ENCODE measurements around the gene RABGAP1L.

Gene RABGAP1L

DNA sequence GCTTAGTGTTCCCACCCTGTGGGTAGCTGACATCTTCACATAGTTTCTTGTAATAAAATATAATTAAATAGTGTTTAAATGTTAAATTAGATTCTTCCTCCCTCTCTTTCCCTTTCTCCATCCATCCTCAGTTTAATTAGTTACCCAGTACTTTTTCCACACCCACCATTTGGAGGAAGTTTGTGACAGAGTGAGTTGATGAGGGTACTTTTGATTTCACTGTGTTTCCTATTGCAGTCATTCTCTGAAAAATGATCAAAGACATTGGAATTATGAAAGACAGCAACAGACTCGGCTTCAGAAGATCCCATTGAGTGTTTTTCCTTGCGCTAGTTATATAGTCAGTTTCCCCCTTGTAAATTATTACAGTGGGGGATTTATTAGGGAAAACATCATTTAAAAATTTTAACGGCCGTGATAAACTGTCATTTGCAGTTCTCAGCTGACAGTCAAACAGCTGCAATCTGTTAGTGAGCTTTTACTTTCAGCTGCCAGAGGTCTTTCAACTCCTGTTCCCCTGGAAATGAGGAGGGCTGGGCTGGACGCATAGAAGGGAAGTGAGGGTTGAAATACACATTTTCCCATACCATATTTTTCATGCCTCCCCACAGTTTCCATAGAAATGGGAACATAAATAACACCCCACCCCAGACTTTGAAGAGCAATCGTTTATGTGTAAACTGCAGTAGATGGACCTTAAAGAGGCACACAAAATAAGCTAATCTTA, 779.1 kb downstream of the RABGAP1L start:
- no peak for DNase-seq
- TF ChIP-seq GATA1 (IDR thresholded peaks at IDR 0.05; ENCODE audit: low read depth, low read length) = no peak
- TF ChIP-seq POLR2A (IDR thresholded peaks at IDR 0.05; ENCODE audit: low read length) = no peak

DNA sequence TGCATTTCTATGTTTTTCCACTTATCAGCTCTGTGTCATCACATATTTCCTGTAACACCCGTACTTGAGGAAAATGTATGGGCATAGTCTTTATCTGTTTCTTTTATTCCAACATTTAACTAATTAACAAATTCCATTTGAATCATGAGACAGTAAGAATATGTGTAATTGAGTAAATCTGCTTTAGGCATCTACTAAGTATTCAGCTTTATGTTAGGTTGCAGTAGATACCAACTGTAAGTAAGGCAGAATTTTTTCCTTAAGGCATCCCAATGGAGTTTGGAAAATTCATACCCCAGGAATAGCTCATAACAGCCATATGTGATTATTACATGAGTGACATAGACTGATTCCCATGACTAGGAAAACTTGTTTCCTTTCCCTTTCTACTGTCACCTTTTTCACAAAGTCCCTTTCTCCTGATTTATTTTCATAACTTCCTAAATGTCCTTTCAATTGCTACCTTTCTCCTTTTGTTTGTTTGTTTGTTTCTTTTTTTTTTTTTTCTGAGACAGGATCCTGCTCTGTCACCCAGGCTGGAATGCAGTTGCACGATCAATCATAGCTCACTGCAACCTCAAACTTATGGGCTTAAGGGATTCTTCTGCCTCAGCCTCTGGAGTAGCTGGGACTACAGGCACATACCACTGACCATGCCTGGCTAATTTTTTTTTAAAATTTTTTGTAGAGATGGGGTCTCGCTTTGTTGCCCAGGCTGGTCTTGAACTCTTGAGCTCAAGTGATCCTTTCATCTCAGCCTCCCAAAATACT, 780.6 kb downstream of the RABGAP1L start:
- no peak for DNase-seq
- TF ChIP-seq POLR2A (IDR thresholded peaks at IDR 0.05; ENCODE audit: low read length) (no peak), GATA1 (IDR thresholded peaks at IDR 0.05; ENCODE audit: low read depth, low read length) (no peak)

DNA sequence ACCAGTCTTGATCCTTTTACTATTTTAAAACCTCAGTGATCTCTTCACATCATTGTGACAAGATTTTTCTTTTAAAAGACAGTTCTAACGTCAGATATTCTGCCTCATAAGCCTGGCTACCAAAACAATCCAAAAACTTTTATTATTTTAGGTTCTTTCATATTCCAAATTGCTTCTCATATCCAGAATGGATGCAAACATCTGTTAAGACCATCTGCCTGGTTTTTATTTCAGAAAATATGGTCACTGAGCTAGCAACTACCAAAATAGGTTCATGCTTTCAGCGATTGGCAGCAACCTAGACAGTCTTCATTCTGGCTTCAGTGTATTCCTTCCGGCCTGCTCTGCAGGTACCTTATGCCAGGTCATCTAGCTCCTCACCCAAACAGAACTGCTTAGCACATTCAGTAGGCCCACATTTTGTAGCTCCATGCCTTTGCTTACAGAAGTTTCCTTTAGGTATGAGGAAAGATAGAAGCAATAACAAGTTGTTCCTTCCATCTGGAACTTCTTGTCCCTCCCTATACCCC, 781.4 kb downstream of the RABGAP1L start:
- TF ChIP-seq POLR2A (IDR thresholded peaks at IDR 0.05; ENCODE audit: low read length) (no peak), GATA1 (IDR thresholded peaks at IDR 0.05; ENCODE audit: low read depth, low read length) (no peak)
- no peak for DNase-seq

DNA sequence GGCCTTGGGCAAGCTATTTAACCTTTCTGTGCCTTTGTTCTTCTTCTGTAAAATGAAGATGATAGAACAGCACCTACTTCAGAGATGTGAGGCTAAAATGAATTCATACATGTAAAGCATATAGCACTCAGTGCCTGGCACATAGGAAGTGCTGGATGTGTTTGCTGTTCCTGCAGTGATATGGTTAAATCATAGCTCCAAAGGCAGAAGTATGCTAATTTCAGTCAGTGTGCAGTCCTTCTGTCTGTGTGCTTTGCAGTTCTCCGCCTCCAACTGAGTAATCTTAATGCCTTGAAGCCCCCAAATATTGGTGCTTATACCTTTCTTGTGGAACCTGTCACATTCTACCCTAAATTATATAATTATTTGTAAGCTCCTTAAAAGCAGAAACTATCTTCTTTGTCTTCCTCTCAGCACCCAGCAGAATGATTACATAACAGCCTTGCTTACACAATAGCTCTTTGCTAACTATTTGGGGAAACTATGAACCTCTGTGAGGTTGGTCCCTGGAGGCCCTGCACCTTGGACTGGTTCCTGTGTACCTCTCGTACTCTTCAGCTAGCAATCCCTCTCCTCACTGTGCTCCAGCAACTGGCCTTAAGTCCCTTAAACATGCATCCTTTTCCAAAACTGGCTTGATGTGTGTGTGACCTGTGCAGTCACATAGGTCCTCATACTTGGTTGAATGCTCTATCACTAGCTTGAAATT, 783.4 kb downstream of the RABGAP1L start:
- no peak for DNase-seq

DNA sequence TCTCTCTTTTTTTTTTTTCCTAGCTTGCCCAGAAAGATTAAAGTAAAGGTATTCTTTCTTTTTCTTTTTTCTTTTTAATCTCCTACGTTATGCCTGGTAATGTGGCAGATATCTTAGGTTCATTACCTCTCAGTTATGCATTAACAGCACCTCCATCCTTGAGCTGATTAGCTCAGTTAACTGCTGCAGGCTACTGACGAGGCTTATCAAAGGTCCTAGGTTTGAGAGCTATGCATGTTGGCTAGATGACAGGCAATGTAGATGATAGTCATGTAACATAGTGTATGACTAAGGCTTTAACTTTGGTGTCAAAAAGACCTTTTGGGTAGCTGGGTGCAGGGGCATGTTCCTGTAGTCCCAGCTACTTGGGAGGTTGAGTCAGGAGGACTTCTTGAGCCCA, 786.7 kb downstream of the RABGAP1L start:
- TF ChIP-seq GATA1 (IDR thresholded peaks at IDR 0.05; ENCODE audit: low read depth, low read length) (no peak), POLR2A (IDR thresholded peaks at IDR 0.05; ENCODE audit: low read length) (no peak)
- peak; percentile 73 to 89 for DNase-seq

More for the DNA sequence above, 783.4 kb downstream of the RABGAP1L start:
- no peak for TF ChIP-seq GATA1 (IDR thresholded peaks at IDR 0.05; ENCODE audit: low read depth, low read length)
- TF ChIP-seq POLR2A (IDR thresholded peaks at IDR 0.05; ENCODE audit: low read length) = no peak

DNA sequence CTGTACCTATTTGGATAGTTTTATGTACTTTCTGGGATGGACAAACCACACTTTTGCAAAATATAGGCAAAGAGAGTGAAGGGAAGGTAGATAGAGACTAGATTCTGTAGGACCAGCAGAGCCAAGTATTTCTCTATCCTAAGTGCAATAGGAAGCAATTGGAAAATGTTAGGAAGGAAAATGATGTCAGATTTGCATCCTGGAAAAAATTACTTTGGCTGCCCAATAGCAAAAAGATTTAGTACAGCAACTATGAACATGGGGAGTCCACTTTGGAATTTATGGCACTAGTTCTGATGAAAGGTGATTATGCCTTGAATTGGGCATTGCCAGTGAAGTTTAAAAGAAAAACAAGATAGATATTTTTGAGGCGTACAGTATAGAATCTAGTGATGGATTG, 789.7 kb downstream of the RABGAP1L start:
- DNase-seq = no peak
- TF ChIP-seq POLR2A (IDR thresholded peaks at IDR 0.05; ENCODE audit: low read length) (no peak), GATA1 (IDR thresholded peaks at IDR 0.05; ENCODE audit: low read depth, low read length) (no peak)

DNA sequence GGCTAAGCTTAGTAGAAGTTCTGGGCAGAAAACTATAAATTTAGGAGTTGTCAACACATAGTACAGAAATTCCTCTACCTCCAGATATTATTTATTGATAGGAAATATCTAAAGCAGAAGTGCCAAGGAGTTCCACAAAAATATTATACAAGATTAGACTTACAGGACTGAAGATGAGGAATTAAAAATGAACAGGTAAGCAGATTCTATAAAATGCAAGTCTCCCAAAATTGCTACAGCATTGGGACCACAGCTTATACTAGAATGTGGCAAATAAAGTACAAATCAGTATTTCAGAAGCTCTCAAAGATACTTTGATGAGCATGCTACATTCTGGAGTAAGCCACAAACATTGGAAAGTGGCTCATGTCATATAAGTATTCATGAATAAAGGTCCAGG, 790.3 kb downstream of the RABGAP1L start:
- DNase-seq = no peak
- TF ChIP-seq POLR2A (IDR thresholded peaks at IDR 0.05; ENCODE audit: low read length) = no peak
- no peak for TF ChIP-seq GATA1 (IDR thresholded peaks at IDR 0.05; ENCODE audit: low read depth, low read length)

DNA sequence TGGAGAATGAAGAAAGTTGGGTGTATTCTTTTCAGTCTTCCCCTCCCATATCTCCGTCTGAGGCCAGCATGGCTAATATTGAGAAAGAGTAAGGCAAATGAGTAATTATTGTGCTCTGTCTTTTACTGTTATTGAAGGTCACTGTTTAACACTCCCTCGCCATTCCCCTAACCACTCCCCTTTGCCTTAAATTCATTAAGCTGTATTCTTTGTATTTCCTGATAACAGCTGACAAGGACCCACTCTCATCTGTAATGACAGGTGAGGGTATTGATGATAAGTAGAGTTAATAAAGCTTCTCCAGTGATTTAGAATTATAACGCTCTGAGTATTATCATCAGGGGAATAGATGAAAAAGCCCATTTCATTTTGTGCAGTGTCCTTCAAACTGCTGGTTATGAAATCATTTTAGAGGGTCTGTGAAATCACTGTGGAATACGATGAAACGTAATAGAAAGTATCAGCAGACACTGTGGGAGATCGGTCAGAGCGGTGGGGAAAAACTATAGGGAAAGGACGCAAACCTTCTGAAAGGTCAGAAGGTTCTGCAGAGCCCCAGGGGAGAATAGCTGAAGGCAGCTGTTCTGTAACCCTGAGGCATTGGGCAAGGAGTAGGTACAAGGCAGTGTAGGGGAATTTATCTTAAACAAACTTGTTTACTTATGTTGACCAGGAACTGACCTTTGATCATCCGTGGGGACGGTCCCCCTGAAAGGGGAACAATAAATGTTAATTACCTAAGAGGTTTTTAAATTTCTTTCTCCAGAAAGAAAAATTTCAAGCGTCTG, 794.2 kb downstream of the RABGAP1L start:
- DNase-seq = no peak
- TF ChIP-seq GATA1 (IDR thresholded peaks at IDR 0.05; ENCODE audit: low read depth, low read length) (no peak), POLR2A (IDR thresholded peaks at IDR 0.05; ENCODE audit: low read length) (no peak)

DNA sequence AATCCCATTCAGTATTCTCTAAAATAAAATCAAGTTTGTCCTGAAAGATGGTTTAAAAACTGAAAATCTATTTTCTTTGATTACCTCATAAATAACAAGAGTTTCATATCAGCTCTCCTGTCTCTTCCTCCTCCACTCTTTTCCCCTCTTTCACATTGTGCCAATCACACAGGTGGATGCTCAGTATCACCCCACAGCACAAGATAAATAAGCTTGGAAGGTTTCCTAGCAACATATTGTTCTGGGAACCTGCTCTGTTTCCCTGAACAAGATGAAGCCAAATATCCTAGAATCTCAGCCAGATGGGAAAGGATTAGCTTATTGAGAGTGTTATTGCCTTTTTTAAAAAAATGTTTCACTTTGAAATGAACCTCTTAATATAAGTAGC, 794.7 kb downstream of the RABGAP1L start:
- TF ChIP-seq GATA1 (IDR thresholded peaks at IDR 0.05; ENCODE audit: low read depth, low read length) = no peak
- no peak for TF ChIP-seq POLR2A (IDR thresholded peaks at IDR 0.05; ENCODE audit: low read length)

DNA sequence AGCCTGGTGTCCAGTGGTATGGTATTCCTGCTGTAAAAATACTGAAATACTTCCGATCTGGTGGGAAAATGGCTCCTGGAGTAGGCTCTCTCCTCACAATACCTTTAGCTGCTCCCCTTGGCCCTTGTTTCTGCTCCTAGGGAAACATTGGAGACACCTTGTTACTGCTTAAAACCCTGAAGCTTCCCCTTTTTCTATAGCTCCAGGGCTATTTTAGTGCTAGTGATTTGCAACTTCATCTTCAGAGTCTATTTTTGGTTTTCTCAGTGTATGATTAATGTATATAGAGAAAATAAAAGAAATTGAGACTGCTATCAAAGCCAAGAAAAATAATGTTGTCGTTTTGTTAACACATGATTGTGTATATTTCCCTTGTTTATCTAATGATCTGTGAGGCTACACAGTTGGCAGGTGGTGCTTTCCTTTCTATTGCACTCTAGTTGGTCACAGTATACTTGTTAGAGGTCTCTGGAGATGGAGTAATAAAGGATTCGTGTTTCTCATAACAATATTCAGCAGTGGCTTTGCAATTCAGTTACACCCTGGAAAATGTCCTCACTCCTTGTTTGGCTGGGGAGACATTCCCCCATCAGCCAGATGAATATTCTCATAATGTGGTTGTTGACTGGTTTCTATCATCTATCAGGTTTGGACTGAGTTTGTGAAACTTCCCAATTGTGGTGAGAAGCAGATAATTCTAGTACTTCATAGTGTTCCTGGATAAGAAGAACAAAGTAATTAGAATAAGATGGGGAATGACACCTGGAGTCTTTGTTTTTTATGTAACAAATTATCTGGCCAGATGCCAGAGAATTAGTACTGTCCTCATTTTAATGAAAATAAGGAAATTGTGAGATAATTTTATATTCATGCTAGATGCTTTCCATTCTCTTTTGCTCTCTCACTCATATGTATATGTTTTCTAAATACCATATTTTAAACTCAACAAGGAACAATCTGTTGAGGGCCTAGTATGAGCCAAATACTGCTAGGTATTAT, 795.6 kb downstream of the RABGAP1L start:
- DNase-seq = peak in 1 of 2 experiments; percentile 20
- TF ChIP-seq GATA1 (IDR thresholded peaks at IDR 0.05; ENCODE audit: low read depth, low read length) = no peak
- no peak for TF ChIP-seq POLR2A (IDR thresholded peaks at IDR 0.05; ENCODE audit: low read length)

More for the DNA sequence above, 794.7 kb downstream of the RABGAP1L start:
- no peak for DNase-seq

DNA sequence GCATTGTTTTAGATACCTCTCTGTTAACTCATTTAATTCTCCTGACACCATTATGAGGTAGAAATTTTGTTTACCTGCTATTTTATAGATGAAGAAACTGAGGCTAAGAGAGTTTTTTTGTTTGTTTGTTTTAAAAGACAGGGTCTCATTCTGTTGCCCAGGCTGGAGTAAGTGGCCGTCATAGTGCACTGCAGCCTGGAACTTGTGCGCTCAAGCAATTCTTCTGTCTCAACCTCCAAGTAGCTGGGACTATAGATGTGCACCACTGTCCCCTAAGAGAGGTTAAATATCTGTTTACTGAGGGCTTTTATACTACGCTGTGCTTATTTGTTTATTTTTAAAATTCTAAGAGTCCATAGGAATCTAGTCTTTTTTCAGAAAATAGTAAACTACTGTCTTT, 796.8 kb downstream of the RABGAP1L start:
- DNase-seq = no peak
- no peak for TF ChIP-seq GATA1 (IDR thresholded peaks at IDR 0.05; ENCODE audit: low read depth, low read length)
- TF ChIP-seq POLR2A (IDR thresholded peaks at IDR 0.05; ENCODE audit: low read length) = no peak

DNA sequence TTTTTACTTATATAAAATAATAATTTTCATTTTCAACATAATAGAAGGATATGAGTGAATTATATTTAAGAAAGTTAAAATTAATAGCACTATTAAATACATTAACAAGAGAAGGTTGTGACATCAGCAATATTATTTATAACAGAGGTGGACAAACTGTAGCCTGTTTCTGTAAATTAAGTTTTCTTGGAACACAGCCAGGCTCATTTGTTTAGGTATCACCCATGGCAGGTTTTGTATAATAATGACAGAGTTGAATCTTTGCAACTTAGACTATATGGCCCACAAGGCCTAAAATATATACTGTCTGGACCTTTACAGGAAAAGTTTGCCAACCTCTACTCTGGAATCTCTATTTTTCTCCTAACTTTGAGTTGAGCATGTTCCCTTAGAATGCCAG, 797.7 kb downstream of the RABGAP1L start:
- no peak for DNase-seq
- TF ChIP-seq GATA1 (IDR thresholded peaks at IDR 0.05; ENCODE audit: low read depth, low read length) (no peak), POLR2A (IDR thresholded peaks at IDR 0.05; ENCODE audit: low read length) (no peak)

All from erythroblast (primary cell).